ENCODE measurements around the gene CXXC1.

Gene CXXC1

GRCh38 chr18:50281972-50282520 lies 5.4 kb downstream of the CXXC1 start:
- peak overlapping the region; percentile 15 to 97 for H3K27ac ChIP-seq (ENCODE audit: insufficient read depth in 1 of 2, low read depth in 1 of 2, low read length in 2 of 2, poor library complexity in 1 of 2, severe bottlenecking in 2 of 2)
- ChIA-PET CTCF (interaction anchor here (1.1 to 2.8 kb wide), 3 partner anchors 11 to 75 kb away, joined by 3 to 8 read pairs (median 5); partner anchors contain the start of gene CFAP53), POLR2A (no interaction called here)
- peaks cover 0 to 40% (median 32%) of the 10 kb centered on the region in 4 experiments for H3K4me1 ChIP-seq (ENCODE audit: control extremely low read depth in 1 of 4, control insufficient read depth in 4 of 4, insufficient read depth in 4 of 4, low read length in 3 of 4)
- no peaks in the 10 kb centered on the region for H3K27me3 ChIP-seq (replicated peaks in 2 of 5; ENCODE audit: control insufficient read depth in 4 of 5, insufficient read depth in 5 of 5, low read length in 4 of 5)
- H3K36me3 ChIP-seq (ENCODE audit: control insufficient read depth in 4 of 4, insufficient read depth in 4 of 4, low read length in 3 of 4), result peaks cover 11 to 65% (median 38%) of the 10 kb centered on the region in 4 experiments
- peak overlapping the region; percentile 51 to 100 (median 92) for H3K4me3 ChIP-seq (ENCODE audit: control insufficient read depth in 1 of 7, extremely low read depth in 1 of 7, insufficient read depth in 4 of 7, low read depth in 2 of 7, low read length in 6 of 7)
- no peaks in the 10 kb centered on the region for H3K9me3 ChIP-seq (ENCODE audit: control extremely low read depth in 1 of 5, control insufficient read depth in 4 of 5, insufficient read depth in 2 of 5, low read depth in 1 of 5, low read length in 4 of 5)
- WGBS (ENCODE audit: insufficient coverage), result 65% methylated on average over 21 of the region's 35 CpGs
- no peak for DNase-seq

- CTCF ChIA-PET, result interaction anchor here (1.1 to 2.8 kb wide), 4 partner anchors 10 to 76 kb away, joined by 3 to 8 read pairs (median 5); partner anchors contain the start of gene CFAP53
- POLR2A ChIA-PET, result interaction anchor here (0.9 kb wide), 1 partner anchor 14 kb away, joined by 3 read pairs; no protein-coding TSS in a partner anchor
- Histone ChIP-seq H3K4me3 (ENCODE audit: control insufficient read depth in 1 of 7, extremely low read depth in 1 of 7, insufficient read depth in 4 of 7, low read depth in 2 of 7, low read length in 6 of 7) (peak within 1 kb of the TSS; percentile 64 to 100 (median 92)), H3K36me3 (ENCODE audit: control insufficient read depth in 4 of 4, insufficient read depth in 4 of 4, low read length in 3 of 4) (peaks cover 15 to 72% (median 44%) of the 10 kb centered on the region in 4 experiments), H3K27me3 (replicated peaks in 2 of 5; ENCODE audit: control insufficient read depth in 4 of 5, insufficient read depth in 5 of 5, low read length in 4 of 5) (no peaks in the 10 kb centered on the region), H3K27ac (ENCODE audit: insufficient read depth in 1 of 2, low read depth in 1 of 2, low read length in 2 of 2, poor library complexity in 1 of 2, severe bottlenecking in 2 of 2) (peak within 1 kb of the TSS; percentile 95 to 97), H3K9me3 (ENCODE audit: control extremely low read depth in 1 of 5, control insufficient read depth in 4 of 5, insufficient read depth in 2 of 5, low read depth in 1 of 5, low read length in 4 of 5) (no peaks in the 10 kb centered on the region), H3K4me1 (ENCODE audit: control extremely low read depth in 1 of 4, control insufficient read depth in 4 of 4, insufficient read depth in 4 of 4, low read length in 3 of 4) (peaks cover 0 to 35% (median 26%) of the 10 kb centered on the region in 4 experiments)
- under 1% methylated on average over 51 of the region's 63 CpGs for WGBS (ENCODE audit: insufficient coverage)
- DNase-seq, result peak; percentile 98 to 100 (median 99)
Measured at GRCh38 chr18:50281295-50281971, 6.1 kb downstream of the CXXC1 start, which contains the start of gene MBD1. TSS of gene MBD1 (minus strand) at chr18:50281523. CDS start at chr18:50279992, 1,531 bp downstream.

- H3K9me3 ChIP-seq (ENCODE audit: control extremely low read depth in 1 of 5, control insufficient read depth in 4 of 5, insufficient read depth in 2 of 5, low read depth in 1 of 5, low read length in 4 of 5), result no peaks in the 10 kb centered on the region
- peaks cover 0 to 29% (median 21%) of the 10 kb centered on the region in 4 experiments for H3K4me1 ChIP-seq (ENCODE audit: control extremely low read depth in 1 of 4, control insufficient read depth in 4 of 4, insufficient read depth in 4 of 4, low read length in 3 of 4)
- ChIA-PET CTCF (interaction anchor here (1.1 to 2.8 kb wide), 3 partner anchors 10 to 14 kb away, joined by 5 to 8 read pairs (median 5); partner anchors contain the start of gene CFAP53), POLR2A (interaction anchor here (0.6 to 0.9 kb wide), 2 partner anchors 13 to 76 kb away, joined by 3 read pairs; no protein-coding TSS in a partner anchor)
- 3% methylated on average over 16 of the region's 16 CpGs for whole genome bisulfite sequencing (ENCODE audit: insufficient coverage)
- no peak for DNase-seq
- H3K4me3 ChIP-seq (ENCODE audit: control insufficient read depth in 1 of 7, extremely low read depth in 1 of 7, insufficient read depth in 4 of 7, low read depth in 2 of 7, low read length in 6 of 7), result peak overlapping the region; percentile 64 to 100 (median 92)
- H3K27ac ChIP-seq (ENCODE audit: insufficient read depth in 1 of 2, low read depth in 1 of 2, low read length in 2 of 2, poor library complexity in 1 of 2, severe bottlenecking in 2 of 2), result peak overlapping the region; percentile 95 to 97
- H3K36me3 ChIP-seq (ENCODE audit: control insufficient read depth in 4 of 4, insufficient read depth in 4 of 4, low read length in 3 of 4), result peaks cover 21 to 73% (median 50%) of the 10 kb centered on the region in 4 experiments
- no peaks in the 10 kb centered on the region for H3K27me3 ChIP-seq (replicated peaks in 2 of 5; ENCODE audit: control insufficient read depth in 4 of 5, insufficient read depth in 5 of 5, low read length in 4 of 5)
Measured at GRCh38 chr18:50280707-50281294, 6.7 kb downstream of the CXXC1 start.

GRCh38 chr18:50279752-50280151 lies 7.7 kb downstream of the CXXC1 start:
- Histone ChIP-seq H3K9me3 (ENCODE audit: control extremely low read depth in 1 of 5, control insufficient read depth in 4 of 5, insufficient read depth in 2 of 5, low read depth in 1 of 5, low read length in 4 of 5) (no peaks in the 10 kb centered on the region), H3K27ac (ENCODE audit: insufficient read depth in 1 of 2, low read depth in 1 of 2, low read length in 2 of 2, poor library complexity in 1 of 2, severe bottlenecking in 2 of 2) (peak overlapping the region in 1 of 2 experiments; percentile 97), H3K36me3 (ENCODE audit: control insufficient read depth in 4 of 4, insufficient read depth in 4 of 4, low read length in 3 of 4) (peaks cover 26 to 73% (median 54%) of the 10 kb centered on the region in 4 experiments), H3K27me3 (replicated peaks in 2 of 5; ENCODE audit: control insufficient read depth in 4 of 5, insufficient read depth in 5 of 5, low read length in 4 of 5) (no peaks in the 10 kb centered on the region), H3K4me3 (ENCODE audit: control insufficient read depth in 1 of 7, extremely low read depth in 1 of 7, insufficient read depth in 4 of 7, low read depth in 2 of 7, low read length in 6 of 7) (peak overlapping the region in 2 of 7 experiments; percentile 94 to 95), H3K4me1 (ENCODE audit: control extremely low read depth in 1 of 4, control insufficient read depth in 4 of 4, insufficient read depth in 4 of 4, low read length in 3 of 4) (peaks cover 0 to 29% (median 21%) of the 10 kb centered on the region in 4 experiments)
- POLR2A ChIA-PET, result no interaction called here
- 98% methylated on average over 5 of the region's 7 CpGs for WGBS (ENCODE audit: insufficient coverage)
- CTCF ChIA-PET, result interaction anchor here (1.5 to 1.8 kb wide), 2 partner anchors 9 to 13 kb away, joined by 4 read pairs; partner anchors contain the start of gene CFAP53
- DNase-seq, result no peak

GRCh38 chr18:50277942-50278341 lies 9.6 kb downstream of the CXXC1 start:
- Histone ChIP-seq H3K4me3 (ENCODE audit: control insufficient read depth in 1 of 7, extremely low read depth in 1 of 7, insufficient read depth in 4 of 7, low read depth in 2 of 7, low read length in 6 of 7) (no peak overlapping the region), H3K36me3 (ENCODE audit: control insufficient read depth in 4 of 4, insufficient read depth in 4 of 4, low read length in 3 of 4) (peaks cover 33 to 73% (median 54%) of the 10 kb centered on the region in 4 experiments), H3K27me3 (replicated peaks in 2 of 5; ENCODE audit: control insufficient read depth in 4 of 5, insufficient read depth in 5 of 5, low read length in 4 of 5) (no peaks in the 10 kb centered on the region), H3K4me1 (ENCODE audit: control extremely low read depth in 1 of 4, control insufficient read depth in 4 of 4, insufficient read depth in 4 of 4, low read length in 3 of 4) (peaks cover 0 to 29% (median 21%) of the 10 kb centered on the region in 4 experiments), H3K27ac (ENCODE audit: insufficient read depth in 1 of 2, low read depth in 1 of 2, low read length in 2 of 2, poor library complexity in 1 of 2, severe bottlenecking in 2 of 2) (no peak overlapping the region), H3K9me3 (ENCODE audit: control extremely low read depth in 1 of 5, control insufficient read depth in 4 of 5, insufficient read depth in 2 of 5, low read depth in 1 of 5, low read length in 4 of 5) (no peaks in the 10 kb centered on the region)
- WGBS (ENCODE audit: insufficient coverage), result 100% methylated on average over 2 of the region's 6 CpGs
- ChIA-PET POLR2A (no interaction called here), CTCF (interaction anchor here (1.4 to 1.8 kb wide), 3 partner anchors 8 to 11 kb away, joined by 3 to 4 read pairs (median 4); partner anchors contain the start of gene CFAP53)
- no peak for DNase-seq

- CTCF ChIA-PET, result interaction anchor here (1.4 kb wide), 1 partner anchor 9 kb away, joined by 6 read pairs; no protein-coding TSS in a partner anchor
- H3K4me1 ChIP-seq (ENCODE audit: control extremely low read depth in 1 of 4, control insufficient read depth in 4 of 4, insufficient read depth in 4 of 4, low read length in 3 of 4), result peaks cover 0 to 23% (median 14%) of the 10 kb centered on the region in 4 experiments
- 100% methylated on average over 3 of the region's 4 CpGs for WGBS (ENCODE audit: insufficient coverage)
- H3K27ac ChIP-seq (ENCODE audit: insufficient read depth in 1 of 2, low read depth in 1 of 2, low read length in 2 of 2, poor library complexity in 1 of 2, severe bottlenecking in 2 of 2), result no peak overlapping the region
- POLR2A ChIA-PET, result no interaction called here
- H3K36me3 ChIP-seq (ENCODE audit: control insufficient read depth in 4 of 4, insufficient read depth in 4 of 4, low read length in 3 of 4), result peaks cover 40 to 78% (median 59%) of the 10 kb centered on the region in 4 experiments
- DNase-seq, result no peak
- no peaks in the 10 kb centered on the region for H3K27me3 ChIP-seq (replicated peaks in 2 of 5; ENCODE audit: control insufficient read depth in 4 of 5, insufficient read depth in 5 of 5, low read length in 4 of 5)
- H3K9me3 ChIP-seq (ENCODE audit: control extremely low read depth in 1 of 5, control insufficient read depth in 4 of 5, insufficient read depth in 2 of 5, low read depth in 1 of 5, low read length in 4 of 5), result no peaks in the 10 kb centered on the region
- H3K4me3 ChIP-seq (ENCODE audit: control insufficient read depth in 1 of 7, extremely low read depth in 1 of 7, insufficient read depth in 4 of 7, low read depth in 2 of 7, low read length in 6 of 7), result no peak overlapping the region
Measured at GRCh38 chr18:50276452-50276851, 11.0 kb downstream of the CXXC1 start.

All from common myeloid progenitor, CD34-positive (primary cell).